ENCODE measurements around the gene NPY4R.
"Not testable (repeated sequence)": the region's sequence is repeated elsewhere in the genome, so short reads cannot be mapped to it uniquely, and the experiment has no call there.

DNA sequence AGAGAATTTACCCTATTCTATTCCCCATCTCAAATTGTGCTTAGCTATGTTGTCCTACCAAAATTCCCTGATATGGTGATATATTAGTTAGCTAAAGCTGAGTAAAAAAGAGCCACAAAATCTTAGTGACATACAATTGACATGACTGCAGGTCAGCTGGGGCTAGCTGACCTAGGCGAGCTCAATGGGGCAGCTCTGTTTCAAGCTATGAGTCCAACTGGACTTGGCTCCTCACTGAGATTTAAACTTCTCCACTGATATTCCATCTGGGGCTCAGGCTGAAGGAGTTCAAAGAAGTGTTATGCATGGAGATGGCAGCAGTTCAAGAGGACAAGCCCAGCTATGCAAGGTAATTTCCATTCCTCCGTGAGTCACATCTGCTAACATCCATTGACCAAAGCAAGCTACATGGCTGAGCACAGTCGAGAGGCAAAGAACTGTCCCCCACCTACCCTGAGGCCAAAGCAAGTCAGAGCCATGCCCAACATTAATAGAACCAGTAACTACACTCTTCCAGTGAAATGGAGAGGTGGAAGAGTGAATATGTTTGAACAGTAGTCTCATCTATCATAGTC lies 9.1 kb upstream of the NPY4R start:
- TF ChIP-seq, protein P1, sequence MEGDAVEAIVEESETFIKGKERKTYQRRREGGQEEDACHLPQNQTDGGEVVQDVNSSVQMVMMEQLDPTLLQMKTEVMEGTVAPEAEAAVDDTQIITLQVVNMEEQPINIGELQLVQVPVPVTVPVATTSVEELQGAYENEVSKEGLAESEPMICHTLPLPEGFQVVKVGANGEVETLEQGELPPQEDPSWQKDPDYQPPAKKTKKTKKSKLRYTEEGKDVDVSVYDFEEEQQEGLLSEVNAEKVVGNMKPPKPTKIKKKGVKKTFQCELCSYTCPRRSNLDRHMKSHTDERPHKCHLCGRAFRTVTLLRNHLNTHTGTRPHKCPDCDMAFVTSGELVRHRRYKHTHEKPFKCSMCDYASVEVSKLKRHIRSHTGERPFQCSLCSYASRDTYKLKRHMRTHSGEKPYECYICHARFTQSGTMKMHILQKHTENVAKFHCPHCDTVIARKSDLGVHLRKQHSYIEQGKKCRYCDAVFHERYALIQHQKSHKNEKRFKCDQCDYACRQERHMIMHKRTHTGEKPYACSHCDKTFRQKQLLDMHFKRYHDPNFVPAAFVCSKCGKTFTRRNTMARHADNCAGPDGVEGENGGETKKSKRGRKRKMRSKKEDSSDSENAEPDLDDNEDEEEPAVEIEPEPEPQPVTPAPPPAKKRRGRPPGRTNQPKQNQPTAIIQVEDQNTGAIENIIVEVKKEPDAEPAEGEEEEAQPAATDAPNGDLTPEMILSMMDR (IDR thresholded peaks at IDR 0.05 in 2 of 3, conservative IDR thresholded peaks at IDR 0.05 in 1 of 3; ENCODE audit: borderline replicate concordance in 1 of 3, insufficient read depth in 1 of 3, low read depth in 2 of 3, low read length in 2 of 3) = not testable (repeated sequence)
- TF ChIP-seq, protein P2, sequence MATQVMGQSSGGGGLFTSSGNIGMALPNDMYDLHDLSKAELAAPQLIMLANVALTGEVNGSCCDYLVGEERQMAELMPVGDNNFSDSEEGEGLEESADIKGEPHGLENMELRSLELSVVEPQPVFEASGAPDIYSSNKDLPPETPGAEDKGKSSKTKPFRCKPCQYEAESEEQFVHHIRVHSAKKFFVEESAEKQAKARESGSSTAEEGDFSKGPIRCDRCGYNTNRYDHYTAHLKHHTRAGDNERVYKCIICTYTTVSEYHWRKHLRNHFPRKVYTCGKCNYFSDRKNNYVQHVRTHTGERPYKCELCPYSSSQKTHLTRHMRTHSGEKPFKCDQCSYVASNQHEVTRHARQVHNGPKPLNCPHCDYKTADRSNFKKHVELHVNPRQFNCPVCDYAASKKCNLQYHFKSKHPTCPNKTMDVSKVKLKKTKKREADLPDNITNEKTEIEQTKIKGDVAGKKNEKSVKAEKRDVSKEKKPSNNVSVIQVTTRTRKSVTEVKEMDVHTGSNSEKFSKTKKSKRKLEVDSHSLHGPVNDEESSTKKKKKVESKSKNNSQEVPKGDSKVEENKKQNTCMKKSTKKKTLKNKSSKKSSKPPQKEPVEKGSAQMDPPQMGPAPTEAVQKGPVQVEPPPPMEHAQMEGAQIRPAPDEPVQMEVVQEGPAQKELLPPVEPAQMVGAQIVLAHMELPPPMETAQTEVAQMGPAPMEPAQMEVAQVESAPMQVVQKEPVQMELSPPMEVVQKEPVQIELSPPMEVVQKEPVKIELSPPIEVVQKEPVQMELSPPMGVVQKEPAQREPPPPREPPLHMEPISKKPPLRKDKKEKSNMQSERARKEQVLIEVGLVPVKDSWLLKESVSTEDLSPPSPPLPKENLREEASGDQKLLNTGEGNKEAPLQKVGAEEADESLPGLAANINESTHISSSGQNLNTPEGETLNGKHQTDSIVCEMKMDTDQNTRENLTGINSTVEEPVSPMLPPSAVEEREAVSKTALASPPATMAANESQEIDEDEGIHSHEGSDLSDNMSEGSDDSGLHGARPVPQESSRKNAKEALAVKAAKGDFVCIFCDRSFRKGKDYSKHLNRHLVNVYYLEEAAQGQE (IDR thresholded peaks at IDR 0.05; ENCODE audit: low read depth) = not testable (repeated sequence)
- TF ChIP-seq RAD21 (IDR thresholded peaks at IDR 0.05; ENCODE audit: low read depth); POLR2A (IDR thresholded peaks at IDR 0.05; ENCODE audit: borderline replicate concordance, extremely low read depth, insufficient read depth, insufficient read length); ZFX (IDR thresholded peaks at IDR 0.05): not testable (repeated sequence)
- TF ChIP-seq, protein P3, sequence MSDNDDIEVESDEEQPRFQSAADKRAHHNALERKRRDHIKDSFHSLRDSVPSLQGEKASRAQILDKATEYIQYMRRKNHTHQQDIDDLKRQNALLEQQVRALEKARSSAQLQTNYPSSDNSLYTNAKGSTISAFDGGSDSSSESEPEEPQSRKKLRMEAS (IDR thresholded peaks at IDR 0.05) = not testable (repeated sequence)
